PC-9 (cell line): Measurements from ENCODE around the gene PRLR.

ENCODE experiments used
- CTCF ChIP-seq: fragments of 200-600 bp; sonication (generic); conservative IDR thresholded peaks from 2 replicates; pipeline ENCODE4 v1.6.1; 2017; ENCODE audit warnings: mixed run types, antibody characterized with exemption, mild to moderate bottlenecking, moderate library complexity
- EZH2 ChIP-seq: fragments of 200-600 bp; sonication (generic); IDR thresholded peaks from 2 replicates; pipeline ENCODE4 v1.8.0; 2017; ENCODE audit warnings: antibody characterized with exemption, low read depth

- TF ChIP-seq CTCF (no peak), EZH2 (no peak)
Measured at GRCh38 chr5:35083150-35083549, 147.1 kb downstream of the PRLR start.
